Stimulated activated CD8-positive, alpha-beta memory T cell treated with anti-CD3 and anti-CD28 coated beads, Interleukin-7, amount 100 ng/mL, for 4 hours (primary cell): ENCODE results near the gene SHC4.
"Not testable (repeated sequence)": the region's sequence is repeated elsewhere in the genome, so short reads cannot be mapped to it uniquely, and the experiment has no call there.

ENCODE experiments used
- DNase-seq, 2 donors: peaks; one replicate each; pipeline ENCODE4 v3.0.0-alpha.2; 2020; ENCODE audit warnings: low read depth in 2 of 2

SHC4 gene

GRCh38 chr15:48883699-48884098 is 80.0 kb downstream of the SHC4 start:
- DNase-seq, result no peak

DNA sequence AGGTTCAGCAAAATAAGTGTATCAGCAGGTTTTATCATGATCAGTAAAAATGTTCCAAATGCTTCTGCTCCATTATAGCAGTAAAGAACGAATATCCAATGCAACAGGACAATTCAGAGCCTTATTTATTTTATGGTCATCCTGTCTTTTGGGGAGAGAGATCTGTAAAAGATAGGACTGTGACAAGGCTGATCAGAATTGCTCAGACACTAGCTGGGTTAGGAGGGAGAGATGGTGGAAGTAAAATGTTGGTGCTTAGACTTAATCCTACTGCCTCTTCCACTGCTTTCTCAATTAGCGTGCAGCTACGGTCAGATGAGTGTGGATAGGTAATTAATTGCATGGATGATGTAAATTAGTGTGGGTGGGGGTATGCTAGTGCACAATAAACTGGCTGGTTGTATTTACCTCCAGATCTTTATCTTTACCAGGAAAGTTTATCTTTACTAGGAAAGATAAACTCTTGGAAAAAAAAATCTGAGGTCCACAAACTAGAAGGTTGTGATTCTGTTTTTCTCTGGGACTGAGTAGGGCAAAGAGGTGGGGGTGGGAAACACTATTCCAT is 83.6 kb downstream of the SHC4 start:
- no peak for DNase-seq

- DNase-seq, result peak; percentile 81 to 88
Measured at GRCh38 chr15:48877630-48878595, 85.8 kb downstream of the SHC4 start, which contains the start of gene EID1. Gene EID1, plus strand, starts transcription at chr15:48878134. Its CDS starts 43 bp downstream, at chr15:48878177.

DNA sequence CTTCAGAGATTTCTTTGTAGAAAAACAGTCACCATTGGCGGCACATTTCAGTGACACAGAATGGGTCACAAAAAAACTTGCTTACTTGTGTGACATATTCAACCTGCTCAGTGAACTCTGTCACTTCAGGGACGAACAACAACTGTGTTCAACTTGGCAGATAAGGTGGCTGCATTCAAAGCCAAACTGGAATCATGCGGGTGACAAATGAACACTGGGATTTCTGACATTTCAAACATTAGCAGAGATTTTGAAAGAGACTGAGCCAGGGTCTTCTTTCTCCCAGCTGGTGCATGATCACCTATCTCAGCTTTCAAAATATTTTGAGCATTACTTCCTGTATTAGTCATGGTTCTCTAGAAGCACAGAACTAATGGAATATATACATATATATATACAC is 87.7 kb downstream of the SHC4 start:
- no peak for DNase-seq

DNA sequence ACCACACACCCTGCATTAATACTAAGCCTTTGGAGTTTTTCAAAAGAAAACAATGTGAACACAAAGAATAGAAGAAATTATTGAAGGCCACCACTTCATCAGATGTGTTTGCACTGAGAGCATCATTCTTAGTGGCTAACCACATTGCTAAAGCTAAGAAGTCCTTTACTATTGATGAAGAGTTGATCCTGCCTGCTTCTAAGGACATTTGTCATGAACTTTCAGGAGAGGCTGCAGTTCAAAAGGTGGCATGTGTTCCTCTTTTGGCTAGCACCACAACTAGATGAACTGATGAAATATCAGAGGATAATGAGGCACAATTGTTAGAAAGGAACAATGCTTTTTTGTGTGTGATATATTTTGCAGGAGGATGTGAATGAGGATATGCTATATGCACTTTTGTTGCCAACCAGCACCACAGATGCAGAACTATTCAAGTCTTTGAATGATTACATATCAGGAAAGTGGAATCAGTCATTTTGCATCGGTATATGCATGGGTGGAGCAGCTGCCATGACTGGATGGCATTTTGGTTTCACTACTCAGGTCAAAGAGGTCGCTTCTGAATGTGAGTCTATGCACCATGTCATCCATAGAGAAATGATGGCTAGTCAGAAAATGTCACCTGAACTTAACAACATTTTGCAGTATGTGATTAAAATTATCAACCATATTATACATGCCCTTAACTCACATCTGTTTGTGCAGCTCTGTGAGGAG is 88.3 kb downstream of the SHC4 start:
- no peak for DNase-seq

DNA sequence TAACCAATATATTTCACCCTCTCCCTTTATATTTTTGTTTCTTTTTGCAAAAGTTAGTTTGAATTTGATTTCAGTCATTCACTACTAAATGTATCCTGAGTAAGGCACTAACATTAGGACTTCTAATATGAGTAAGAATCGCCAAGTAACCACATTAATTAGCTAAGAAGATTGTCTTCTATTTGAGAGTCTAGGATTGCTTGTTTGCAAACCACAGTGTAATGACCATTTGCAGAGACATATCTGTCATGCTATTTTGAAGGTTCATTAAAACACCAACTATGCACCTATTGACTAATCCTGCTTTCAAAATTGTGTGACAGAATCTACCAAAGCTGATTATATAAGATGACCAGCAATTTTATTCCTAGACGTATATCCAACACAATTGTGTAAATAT is 91.1 kb downstream of the SHC4 start:
- DNase-seq, result no peak

DNA sequence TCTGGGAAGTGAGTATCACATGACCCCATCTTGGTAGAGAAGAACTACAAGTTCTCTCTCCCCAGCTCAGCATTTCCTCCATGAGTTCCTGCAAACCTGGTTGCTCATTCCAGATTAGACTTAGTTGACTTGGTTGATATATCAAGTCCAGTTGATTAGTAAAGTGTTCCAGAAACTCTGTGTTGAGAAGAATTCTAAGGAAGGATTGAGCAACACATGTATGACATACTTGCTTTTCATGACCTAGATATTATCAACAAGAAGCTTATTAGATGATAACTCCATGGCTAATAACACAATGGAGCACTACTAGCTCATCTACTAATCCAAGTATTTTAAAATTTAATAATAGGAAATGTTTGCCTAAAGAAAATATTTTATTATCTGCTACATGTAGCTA is 92.2 kb downstream of the SHC4 start:
- no peak for DNase-seq

DNA sequence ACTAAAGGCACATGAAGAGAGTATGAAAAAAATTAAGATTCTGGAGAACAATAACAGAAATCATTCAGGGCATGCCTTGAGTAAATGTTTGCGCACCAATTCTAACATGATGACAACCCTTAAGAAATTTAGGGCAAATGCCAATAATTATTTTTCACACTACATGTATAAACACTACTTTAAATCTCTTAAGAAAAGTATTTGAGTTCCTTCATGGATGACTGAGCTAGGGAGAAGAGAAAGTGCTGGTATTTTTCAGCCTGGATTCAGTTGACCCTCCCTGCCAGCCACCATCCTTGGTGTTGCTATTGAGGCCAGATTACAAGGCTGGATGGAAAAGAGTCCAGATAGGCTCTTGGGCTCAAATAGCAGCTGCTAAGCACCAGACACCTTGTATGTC is 93.8 kb downstream of the SHC4 start:
- no peak for DNase-seq

DNA sequence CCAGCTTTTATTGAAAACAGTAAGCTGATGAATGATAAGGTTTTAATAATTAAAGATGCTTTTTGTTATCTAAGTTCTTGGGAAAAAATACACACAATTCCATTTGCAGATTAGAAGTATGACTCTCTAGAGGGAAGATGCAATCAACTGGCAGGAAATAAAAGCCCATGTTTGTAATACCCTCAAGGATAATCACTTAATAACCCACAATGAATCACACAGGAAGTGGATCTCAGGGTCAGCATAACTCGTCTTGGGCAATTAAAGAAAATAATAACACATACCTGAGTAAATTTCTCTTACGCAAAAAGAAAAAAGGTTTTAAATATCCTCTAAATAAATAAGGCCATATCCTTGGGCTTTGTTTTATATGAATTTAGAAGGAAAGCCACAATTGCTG is 95.2 kb downstream of the SHC4 start:
- no peak for DNase-seq

DNA sequence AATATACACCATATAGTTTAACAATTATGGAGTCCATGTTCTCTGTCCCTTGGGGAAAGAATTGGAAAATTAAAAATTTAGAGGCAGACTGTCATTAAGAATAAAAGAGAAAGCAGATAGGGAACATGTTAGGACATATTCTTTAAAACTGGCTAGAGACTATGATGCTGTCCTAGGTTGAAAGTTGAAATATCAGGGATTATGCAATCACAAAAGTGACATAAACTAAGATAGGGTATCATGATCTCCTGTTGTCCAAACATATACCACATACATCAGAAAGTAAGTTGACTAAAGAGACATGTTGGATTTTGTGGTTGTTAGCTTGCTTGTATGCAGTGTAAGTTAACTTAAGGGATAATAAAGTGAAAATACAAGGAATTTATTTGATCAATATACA is 95.7 kb downstream of the SHC4 start:
- no peak for DNase-seq

- no peak for DNase-seq
Measured at GRCh38 chr15:48866141-48866563, 97.6 kb downstream of the SHC4 start.

DNA sequence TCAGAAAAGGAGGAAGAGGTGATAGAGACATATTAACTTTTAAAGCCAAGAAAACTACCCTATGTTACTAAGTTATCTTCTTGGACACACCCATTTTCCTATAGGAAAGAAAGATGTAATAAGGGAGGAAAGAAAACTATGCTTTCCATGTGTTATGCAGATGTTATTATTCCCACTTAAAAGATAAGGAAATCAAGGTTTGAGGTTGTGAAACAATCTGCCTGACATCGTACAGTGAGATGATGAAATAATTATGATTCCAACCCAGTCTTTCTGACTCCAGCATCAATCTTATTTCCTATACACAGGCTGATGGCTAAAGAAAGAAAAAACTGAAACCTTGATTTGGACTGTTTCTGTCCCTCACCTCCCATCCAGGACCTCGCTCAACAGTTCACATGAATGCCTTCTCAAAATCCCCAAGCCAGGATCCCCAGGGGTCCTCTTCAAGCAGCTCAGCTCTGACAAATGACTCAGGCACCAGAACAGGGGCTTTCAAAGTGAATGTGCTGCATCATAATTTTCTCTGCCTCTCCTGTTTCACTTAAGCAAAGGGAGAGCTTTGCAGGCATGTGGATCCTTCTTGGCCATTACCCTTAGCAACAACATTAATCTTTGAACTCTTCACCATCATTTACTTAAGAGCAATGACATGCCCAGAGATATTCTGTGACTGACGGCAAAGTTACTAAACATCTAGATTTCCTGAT is 98.2 kb downstream of the SHC4 start:
- DNase-seq, result no peak

DNA sequence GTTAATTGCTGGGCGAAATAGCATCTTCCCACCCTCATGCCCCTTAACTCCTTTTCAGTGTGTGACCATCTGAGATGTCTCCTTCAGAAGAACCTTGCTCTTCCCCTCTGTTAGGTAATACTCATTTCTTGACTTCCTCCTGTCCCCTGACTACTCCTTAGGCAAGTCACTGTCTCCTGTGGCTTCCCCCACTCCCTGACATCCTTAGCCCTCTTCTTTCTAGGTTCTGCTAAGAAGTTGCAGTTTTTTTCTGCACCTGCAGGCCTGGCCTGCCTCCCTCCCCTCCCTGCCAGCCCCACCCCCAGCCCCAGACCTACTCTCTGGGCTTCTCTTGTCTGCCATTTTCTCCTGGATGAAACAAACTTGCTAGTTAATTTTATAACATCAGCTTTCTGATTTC is 101.0 kb downstream of the SHC4 start:
- DNase-seq, result no peak

- DNase-seq, result peak in 1 of 2 donors; percentile 25
Measured at GRCh38 chr15:48861813-48862431, 101.8 kb downstream of the SHC4 start.

DNA sequence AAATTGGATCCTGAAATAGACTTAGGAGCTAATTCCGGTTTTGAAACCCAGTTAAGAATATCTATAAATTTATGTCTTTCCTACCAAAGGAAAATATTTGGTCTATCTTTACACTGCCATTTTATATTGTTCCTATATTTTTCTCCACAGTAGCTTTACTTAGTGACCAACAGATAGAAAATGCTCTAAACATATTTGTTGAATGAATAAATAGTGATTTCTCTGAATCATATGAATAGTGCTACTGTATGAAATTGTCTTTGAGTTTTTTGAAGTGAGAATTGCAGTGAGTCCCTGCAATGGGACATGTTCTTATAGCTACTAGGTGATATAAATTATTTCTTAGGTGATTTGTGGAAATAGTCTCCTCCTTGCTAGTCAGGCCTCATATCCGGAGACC is 104.3 kb downstream of the SHC4 start:
- DNase-seq, result no peak

DNA sequence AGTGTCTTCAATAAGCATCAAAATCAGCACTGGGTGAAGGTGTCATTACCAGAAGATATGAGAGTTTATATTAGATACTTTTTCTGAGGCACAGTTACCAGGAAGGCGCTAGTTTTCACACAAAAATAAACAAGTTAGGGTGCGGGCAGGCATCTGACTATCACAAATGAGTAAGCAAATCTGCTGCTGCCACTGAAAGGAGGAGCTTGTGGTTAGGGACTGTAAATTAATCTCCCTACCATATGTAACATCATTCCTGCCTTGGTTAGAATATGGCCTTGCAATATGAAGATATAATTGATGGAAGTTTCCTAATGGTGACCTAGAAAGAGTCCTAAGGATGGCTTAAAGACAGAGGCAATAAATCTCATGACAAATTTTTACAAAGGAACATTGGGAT is 105.3 kb downstream of the SHC4 start:
- DNase-seq, result no peak

DNA sequence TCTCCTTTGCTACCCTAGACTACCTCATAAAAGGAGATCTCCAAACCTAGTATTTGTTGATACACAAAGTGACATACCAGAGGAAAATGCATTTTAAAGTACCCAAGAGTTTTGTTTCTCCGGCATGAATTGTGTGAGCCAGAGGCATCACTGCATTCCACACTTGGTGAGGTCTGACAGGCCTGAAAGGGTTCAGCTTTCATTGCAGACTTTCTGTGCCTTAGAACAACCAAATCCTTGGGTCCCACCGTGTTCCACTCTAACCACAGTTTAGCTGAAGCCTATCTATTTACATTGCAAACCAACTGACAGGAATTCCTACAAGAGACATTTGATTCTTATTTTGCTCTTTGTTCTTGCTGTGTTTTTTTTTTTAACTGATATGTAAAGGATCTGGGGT is 106.8 kb downstream of the SHC4 start:
- no peak for DNase-seq

- no peak for DNase-seq
Measured at GRCh38 chr15:48855501-48856440, 107.9 kb downstream of the SHC4 start.

DNA sequence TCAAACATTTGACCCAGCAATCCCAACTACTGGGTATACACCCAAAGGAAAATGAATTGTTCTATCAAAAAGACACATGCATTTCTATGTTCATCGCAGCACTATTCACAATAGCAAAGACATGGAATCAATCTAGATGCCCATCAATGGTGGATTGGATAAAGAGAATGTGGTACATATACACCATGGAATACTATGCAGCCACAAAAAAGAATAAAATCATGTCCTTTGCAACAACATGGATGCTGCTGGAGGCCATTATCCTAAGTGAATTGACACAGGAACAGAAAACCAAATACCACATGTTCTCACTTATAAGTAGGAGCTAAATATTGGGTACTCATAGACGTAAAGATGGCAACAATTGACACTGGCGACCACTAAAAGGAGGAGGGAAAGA is 109.3 kb downstream of the SHC4 start:
- not testable (repeated sequence) for DNase-seq

GRCh38 chr15:48851956-48852355 is 111.8 kb downstream of the SHC4 start:
- DNase-seq, result no peak
